ENCODE data around the gene AP2A2.
A peak's percentile ranks its signal among the peaks of the same experiment; 100 is the strongest.

The AP2A2 gene

GRCh38 chr11:1047595-1048156, 122.0 kb downstream of the AP2A2 start:
- no peak for DNase-seq

GRCh38 chr11:1048375-1049070, 122.9 kb downstream of the AP2A2 start:
- no peak for DNase-seq

- peak; percentile 26 for DNase-seq
These were observed 123.4 kb downstream of the AP2A2 start for GRCh38 chr11:1049071-1049405.

GRCh38 chr11:1049431-1049891, 123.8 kb downstream of the AP2A2 start:
- DNase-seq, result peak; percentile 26

- peak; percentile 29 for DNase-seq
These were observed 124.4 kb downstream of the AP2A2 start for GRCh38 chr11:1049911-1050580.

GRCh38 chr11:1050581-1051355, 125.1 kb downstream of the AP2A2 start:
- DNase-seq, result peak; percentile 68

- DNase-seq, result no peak
These were observed 125.9 kb downstream of the AP2A2 start for GRCh38 chr11:1051356-1052132.

GRCh38 chr11:1052133-1053011, 126.7 kb downstream of the AP2A2 start:
- DNase-seq, result no peak

- peak; percentile 43 for DNase-seq
These were observed 127.6 kb downstream of the AP2A2 start for GRCh38 chr11:1053121-1053901.

GRCh38 chr11:1054143-1055108, 128.8 kb downstream of the AP2A2 start:
- DNase-seq, result peak; percentile 48

- DNase-seq, result no peak
These were observed 129.5 kb downstream of the AP2A2 start for GRCh38 chr11:1055109-1055703.

GRCh38 chr11:1055990-1056771, 130.5 kb downstream of the AP2A2 start:
- no peak for DNase-seq

GRCh38 chr11:1057806-1058205, 132.1 kb downstream of the AP2A2 start:
- no peak for DNase-seq

- no peak for DNase-seq
These were observed 134.1 kb downstream of the AP2A2 start for GRCh38 chr11:1059759-1060158.

- DNase-seq, result no peak
These were observed 134.7 kb downstream of the AP2A2 start for GRCh38 chr11:1060410-1060809.

- no peak for DNase-seq
These were observed 135.4 kb downstream of the AP2A2 start for GRCh38 chr11:1060852-1061616.
